GM12878 (cell line): ENCODE measurements around the gene AIG1. TPM values are rescaled to one million over a fixed set of nuclear protein-coding genes. Genes with fewer than 3 reads are reported as not detected.

Source experiments
- ATAC-seq: fragments of 200-7000 bp; cut with Tn5 transposase; 3 replicates; pipeline ENCODE4 v1.9.1; 2020; ENCODE audit warnings: mild to moderate bottlenecking, moderate library complexity
- BruUV-seq: library from RNA; stranded (reverse); fragments of 400-500 nt; replicated peaks from 2 replicates; lab custom pipeline; 2021; lab: Mats Ljungman, UMichigan
- CTCF ChIA-PET: fragments of 300-600 bp; sonication (Branson Sonifier 250); formaldehyde crosslinking; extraction: SDS; loops from one replicate; lab custom pipeline; 2021; ENCODE audit warnings: inconsistent platforms; lab: Yijun Ruan, JAX
- POLR2A ChIA-PET: fragments of 350-600 bp; formaldehyde crosslinking; extraction: SDS; loops from one replicate; lab custom pipeline; 2021; ENCODE audit warnings: inconsistent platforms; lab: Charles Lee
- RAD21 ChIA-PET: fragments of 300-600 bp; sonication (Branson Sonifier 250); formaldehyde crosslinking; loops from one replicate; lab custom pipeline; 2023; ENCODE audit warnings: antibody characterized with exemption; ENCODE audit not compliant: unreplicated experiment; lab: Charles Lee
- SMC1A ChIA-PET: fragments of 300-600 bp; sonication (Branson Sonifier 250); formaldehyde crosslinking; loops from one replicate; lab custom pipeline; 2023; ENCODE audit not compliant: unreplicated experiment, uncharacterized antibody; lab: Charles Lee
- DNase-seq: peaks from one replicate; pipeline ENCODE4 v3.0.0-alpha.2; 2011; ENCODE audit warnings: low read depth, low spot score
- FAIRE-seq: peaks from 3 replicates; lab custom pipeline; 2011; peaks lifted over from hg19 to GRCh38; lab: Jason Lieb, UNC
- H2AFZ ChIP-seq: 2 replicates; pipeline ENCODE4 v1.6.0; 2011; ENCODE audit warnings: low read depth, low read length, control low read depth; ENCODE audit not compliant: control insufficient read depth
- H3K27ac ChIP-seq: 2 replicates; pipeline ENCODE4 v1.5.1; 2011; ENCODE audit warnings: control low read depth; ENCODE audit not compliant: control insufficient read depth, insufficient read depth
- H3K27me3 ChIP-seq, 2 experiments: replicated peaks in 1 of 2; 2 replicates each; pipeline versions ENCODE4 v1.6.0 to v1.6.1; 2011; ENCODE audit warnings: low read length in 1 of 2; ENCODE audit not compliant: control insufficient read depth in 2 of 2, insufficient read depth in 2 of 2
- H3K36me3 ChIP-seq, 2 experiments: 2 replicates each; pipeline ENCODE4 v1.5.1; 2011; ENCODE audit warnings: low read length in 1 of 2; ENCODE audit not compliant: control insufficient read depth in 2 of 2, insufficient read depth in 2 of 2
- H3K4me1 ChIP-seq: 2 replicates; pipeline ENCODE4 v1.6.1; 2011; ENCODE audit warnings: mild to moderate bottlenecking, low read length, moderate library complexity, mixed read lengths; ENCODE audit not compliant: control insufficient read depth, insufficient read depth
- H3K4me2 ChIP-seq: 2 replicates; pipeline ENCODE4 v1.6.0; 2011; ENCODE audit warnings: control low read depth; ENCODE audit not compliant: control insufficient read depth, insufficient read depth
- H3K4me3 ChIP-seq: fragments of 200-600 bp; sonication (generic); 2 replicates; pipeline ENCODE4 v1.5.1; 2016
- H3K79me2 ChIP-seq: 2 replicates; pipeline ENCODE4 v1.6.0; 2011; ENCODE audit warnings: low read length; ENCODE audit not compliant: control insufficient read depth, insufficient read depth
- H3K9ac ChIP-seq: 2 replicates; pipeline ENCODE4 v1.8.0; 2011; ENCODE audit warnings: low read length, control low read depth, mixed read lengths; ENCODE audit not compliant: control insufficient read depth, insufficient read depth
- H3K9me3 ChIP-seq: replicated peaks from 3 replicates; pipeline ENCODE4 v1.5.1; 2011; ENCODE audit warnings: mild to moderate bottlenecking, low read length; ENCODE audit not compliant: control insufficient read depth, insufficient read depth
- H4K20me1 ChIP-seq: 2 replicates; pipeline ENCODE4 v1.6.0; 2011; ENCODE audit not compliant: control insufficient read depth, insufficient read depth
- ATF2 ChIP-seq: IDR thresholded peaks from 2 replicates; pipeline ENCODE4 v1.6.1; 2012; ENCODE audit warnings: low read length, inconsistent platforms
- E2F4 ChIP-seq: IDR thresholded peaks from 2 replicates; pipeline ENCODE4 v1.6.1; 2012; ENCODE audit warnings: low read depth, low read length, improper control_type of control experiment
- EP300 ChIP-seq, 2 experiments: fragments of 150-350 bp in 1 of 2; IDR thresholded peaks; 2 replicates each; pipeline ENCODE4 v1.6.1; 2011 to 2012; ENCODE audit warnings: low read depth in 2 of 2, low read length in 2 of 2, borderline replicate concordance in 1 of 2, improper control_type of control experiment in 1 of 2, inconsistent platforms in 1 of 2; ENCODE audit not compliant: control insufficient read depth in 1 of 2
- GATAD2B ChIP-seq: fragments of 450-650 bp; conservative IDR thresholded peaks from 2 replicates; pipeline ENCODE4 v1.6.1; 2017; ENCODE audit warnings: low read depth, mild to moderate bottlenecking, moderate library complexity
- KLF5 ChIP-seq: fragments of 450-650 bp; IDR thresholded peaks from 2 replicates; pipeline ENCODE4 v1.6.1; 2014; ENCODE audit warnings: mild to moderate bottlenecking; ENCODE audit not compliant: partially characterized antibody
- MEF2A ChIP-seq: IDR thresholded peaks from 2 replicates; pipeline ENCODE4 v1.6.1; 2011; ENCODE audit warnings: low read depth, mild to moderate bottlenecking, low read length, moderate library complexity; ENCODE audit not compliant: insufficient read depth
- SIX5 ChIP-seq: IDR thresholded peaks from 2 replicates; pipeline ENCODE4 v1.6.1; 2011; ENCODE audit warnings: mild to moderate bottlenecking, low read depth, low read length, moderate library complexity; ENCODE audit not compliant: severe bottlenecking
- YBX1 ChIP-seq: fragments of 450-650 bp; IDR thresholded peaks from 2 replicates; pipeline ENCODE4 v1.6.1; 2016; ENCODE audit warnings: antibody characterized with exemption
- WGBS: methylation state at CpG from one replicate; pipeline ENCODE4 v1.1.6; 2016; ENCODE audit warnings: low lambda C conversion rate; ENCODE audit not compliant: insufficient replicate concordance, insufficient coverage; ENCODE audit errors: missing lambda C conversion rate; 5-methylcytosine and 5-hydroxymethylcytosine counted together
- in situ Hi-C: fragments of 300-500 bp; cut with MboI; formaldehyde crosslinking; loops from 9 replicates; pipeline ENCODE4 v1.14.3; 2018; ENCODE audit warnings: mixed read lengths
- intact Hi-C: fragments of 100-400 bp; cut with micrococcal nuclease; formaldehyde crosslinking; loops from one replicate; pipeline ENCODE4 v1.14.2; 2022; ENCODE audit not compliant: unreplicated experiment
- polyA plus RNA-seq, 11 experiments: library from polyadenylated mRNA; depleted of rRNA in 4 of 11; unstranded in 6 of 11; stranded (reverse) in 5 of 11; fragments of >200 nt; fragmentation: Nextera tagmentation in 4 of 11; fragmentation: Illumina TruSeq in 1 of 11; extraction: Ambion mirVana in 4 of 11; extraction: Trizol in 1 of 11; gene quantifications; 1 replicate in 1 of 11; 2 replicates in 10 of 11; pipeline versions ENCODE4 v1.2.1 to v1.2.3, GENCODE V29; 2011 to 2016; ENCODE audit warnings: inconsistent platforms in 2 of 11, missing spikeins in 2 of 11, low read depth in 1 of 11
- total RNA-seq, 4 experiments: library from RNA; depleted of rRNA in 3 of 4; stranded (reverse); fragments of >200 nt in 3 of 4; fragmentation: Illumina TruSeq in 1 of 4; extraction: Trizol in 1 of 4; gene quantifications; 2 replicates each; pipeline versions ENCODE4 v1.2.1 to v1.2.3, GENCODE V29; 2013 to 2021
- TF ChIP-seq, protein P1 (sequence below): fragments of 450-650 bp; IDR thresholded peaks from 2 replicates; pipeline ENCODE4 v1.6.1; 2014; ENCODE audit warnings: mild to moderate bottlenecking
- TF ChIP-seq, protein P2 (sequence below): fragments of 450-650 bp; IDR thresholded peaks from 2 replicates; pipeline ENCODE4 v1.6.1; 2016; ENCODE audit warnings: mild to moderate bottlenecking

The AIG1 gene
- total and polyA plus RNA-seq, 10 of the 15 experiments (the other 5 are each of a cell fraction or from before 2014, with no cell fraction given) = 27.0 to 74.5 (median 36.4) TPM

DNA sequence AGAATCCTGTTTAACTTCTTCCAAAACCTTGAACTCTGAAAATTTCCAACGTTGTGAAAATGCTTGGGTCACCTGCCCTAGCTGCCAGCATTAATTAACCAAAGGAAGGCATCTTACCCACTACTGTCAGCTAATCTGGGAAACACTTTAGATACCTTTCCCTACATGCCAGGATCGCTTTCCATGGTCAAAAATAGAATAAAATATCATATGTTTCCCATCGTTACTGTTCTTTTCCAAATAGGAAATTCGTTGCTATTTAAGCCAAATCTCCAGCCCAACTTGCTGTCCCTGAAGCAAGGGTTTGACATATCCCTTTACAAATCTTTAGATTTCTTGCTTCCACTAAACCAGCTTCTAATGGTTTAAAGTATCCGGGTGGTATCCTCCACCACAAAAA is 157.5 kb downstream of the AIG1 start (continued):
- TF ChIP-seq KLF5 (no peak), EP300 (IDR thresholded peaks at IDR 0.05; ENCODE audit: borderline replicate concordance in 1 of 2, control insufficient read depth in 1 of 2, low read depth in 2 of 2, low read length in 2 of 2) (no peak)

- no peaks in the 10 kb centered on the region for H3K4me1 ChIP-seq
- H3K27ac ChIP-seq = no peak overlapping the region
- no peak overlapping the region for H2AFZ ChIP-seq
- FAIRE-seq = no peak
- no peaks in the 10 kb centered on the region for H3K36me3 ChIP-seq
- ATAC-seq = no peak
- H3K4me2 ChIP-seq = no peak overlapping the region
- in situ Hi-C loops (no loop called here), intact Hi-C loops (no loop called here)
- H3K4me3 ChIP-seq = no peak overlapping the region
- no peaks in the 10 kb centered on the region for H4K20me1 ChIP-seq
- H3K27me3 ChIP-seq = no peaks in the 10 kb centered on the region
- ChIA-PET POLR2A (no interaction called here), RAD21 (interaction anchor here (1.0 kb wide), 1 partner anchor 12 kb away, joined by 3 read pairs; no protein-coding TSS in a partner anchor), SMC1A (interaction anchor here (1.4 to 1.5 kb wide), 2 partner anchors 10 to 15 kb away, joined by 3 to 4 read pairs; no protein-coding TSS in a partner anchor), CTCF (interaction anchor here (1.0 to 1.7 kb wide), 2 partner anchors 11 to 23 kb away, joined by 3 to 6 read pairs; no protein-coding TSS in a partner anchor)
- no peak for DNase-seq
- WGBS = 90% methylated on average over 5 of the region's 5 CpGs
- H3K9ac ChIP-seq = no peak overlapping the region
- BruUV-seq = no TSS peak
- H3K9me3 ChIP-seq = no peaks in the 10 kb centered on the region
- no peaks in the 10 kb centered on the region for H3K79me2 ChIP-seq
- no peak for TF ChIP-seq GATAD2B
- TF ChIP-seq ATF2 = no peak
- TF ChIP-seq, protein P1, sequence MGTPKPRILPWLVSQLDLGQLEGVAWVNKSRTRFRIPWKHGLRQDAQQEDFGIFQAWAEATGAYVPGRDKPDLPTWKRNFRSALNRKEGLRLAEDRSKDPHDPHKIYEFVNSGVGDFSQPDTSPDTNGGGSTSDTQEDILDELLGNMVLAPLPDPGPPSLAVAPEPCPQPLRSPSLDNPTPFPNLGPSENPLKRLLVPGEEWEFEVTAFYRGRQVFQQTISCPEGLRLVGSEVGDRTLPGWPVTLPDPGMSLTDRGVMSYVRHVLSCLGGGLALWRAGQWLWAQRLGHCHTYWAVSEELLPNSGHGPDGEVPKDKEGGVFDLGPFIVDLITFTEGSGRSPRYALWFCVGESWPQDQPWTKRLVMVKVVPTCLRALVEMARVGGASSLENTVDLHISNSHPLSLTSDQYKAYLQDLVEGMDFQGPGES = no peak
- no peak for TF ChIP-seq YBX1
- TF ChIP-seq, protein P2, sequence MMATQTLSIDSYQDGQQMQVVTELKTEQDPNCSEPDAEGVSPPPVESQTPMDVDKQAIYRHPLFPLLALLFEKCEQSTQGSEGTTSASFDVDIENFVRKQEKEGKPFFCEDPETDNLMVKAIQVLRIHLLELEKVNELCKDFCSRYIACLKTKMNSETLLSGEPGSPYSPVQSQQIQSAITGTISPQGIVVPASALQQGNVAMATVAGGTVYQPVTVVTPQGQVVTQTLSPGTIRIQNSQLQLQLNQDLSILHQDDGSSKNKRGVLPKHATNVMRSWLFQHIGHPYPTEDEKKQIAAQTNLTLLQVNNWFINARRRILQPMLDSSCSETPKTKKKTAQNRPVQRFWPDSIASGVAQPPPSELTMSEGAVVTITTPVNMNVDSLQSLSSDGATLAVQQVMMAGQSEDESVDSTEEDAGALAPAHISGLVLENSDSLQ = no peak
- no peak for TF ChIP-seq MEF2A
- no peak for TF ChIP-seq E2F4
- TF ChIP-seq SIX5 = no peak
Measured at GRCh38 chr6:143221698-143222097, 161.0 kb downstream of the AIG1 start.
